ENCODE measurements around the gene APP. TPM values are rescaled to one million over a fixed set of nuclear protein-coding genes. Genes with fewer than 3 reads are reported as not detected.
A peak's percentile ranks its signal among the peaks of the same experiment; 100 is the strongest.

The APP gene
- total RNA-seq, 1 donor from 2014 or later, result 306 TPM

GRCh38 chr21:25897383-25897782 lies 273.2 kb downstream of the APP start:
- no peak overlapping the region for H2AFZ ChIP-seq (replicated peaks)
- H3K27me3 ChIP-seq, result no peaks in the 10 kb centered on the region
- H3K27ac ChIP-seq, result no peak overlapping the region
- no peaks in the 10 kb centered on the region for H3K27me3 Mint-ChIP-seq (ENCODE audit: insufficient read depth, low read depth)
- no peaks in the 10 kb centered on the region for H3K4me1 Mint-ChIP-seq
- H3K4me2 ChIP-seq, result no peak overlapping the region
- H3K9me3 Mint-ChIP-seq, result peaks cover 6% of the 10 kb centered on the region
- H3K4me3 ChIP-seq, result no peak overlapping the region
- no peaks in the 10 kb centered on the region for H3K79me2 ChIP-seq (ENCODE audit: low read depth)
- peaks cover 5% of the 10 kb centered on the region for H3K4me1 ChIP-seq
- H3K4me3 Mint-ChIP-seq, result no peak overlapping the region
- H4K20me1 ChIP-seq (ENCODE audit: low read depth), result no peaks in the 10 kb centered on the region
- peaks cover 60% of the 10 kb centered on the region for H3K36me3 Mint-ChIP-seq
- H3K9me3 ChIP-seq (ENCODE audit: low read depth), result no peaks in the 10 kb centered on the region
- TF ChIP-seq CTCF (IDR thresholded peaks at IDR 0.05) (no peak), EZH2phosphoT487 (IDR thresholded peaks at IDR 0.05) (no peak), EZH2 (IDR thresholded peaks at IDR 0.05) (no peak)
- H3K27ac Mint-ChIP-seq, result no peak overlapping the region
- H3K9ac ChIP-seq, result no peak overlapping the region
- DNase-seq (ENCODE audit: low spot score), result no peak
- peaks cover 20% of the 10 kb centered on the region for H3K36me3 ChIP-seq
- peaks cover 10% of the 10 kb centered on the region for H3F3A ChIP-seq (ENCODE audit: low read depth)

- Histone ChIP-seq H3K36me3 (peaks cover 20% of the 10 kb centered on the region), H3K27me3 (no peaks in the 10 kb centered on the region), H3F3A (ENCODE audit: low read depth) (peaks cover 10% of the 10 kb centered on the region), H3K9ac (no peak overlapping the region), H3K4me2 (no peak overlapping the region), H3K9me3 (ENCODE audit: low read depth) (no peaks in the 10 kb centered on the region), H3K27ac (peak overlapping the region; percentile 7), H3K4me1 (peaks cover 5% of the 10 kb centered on the region), H4K20me1 (ENCODE audit: low read depth) (no peaks in the 10 kb centered on the region), H2AFZ (replicated peaks) (no peak overlapping the region), H3K4me3 (no peak overlapping the region), H3K79me2 (ENCODE audit: low read depth) (no peaks in the 10 kb centered on the region)
- H3K4me3 Mint-ChIP-seq, result no peak overlapping the region
- DNase-seq (ENCODE audit: low spot score), result no peak
- H3K27me3 Mint-ChIP-seq (ENCODE audit: insufficient read depth, low read depth), result no peaks in the 10 kb centered on the region
- TF ChIP-seq EZH2phosphoT487 (IDR thresholded peaks at IDR 0.05) (no peak), CTCF (IDR thresholded peaks at IDR 0.05) (no peak), EZH2 (IDR thresholded peaks at IDR 0.05) (no peak)
- H3K4me1 Mint-ChIP-seq, result no peaks in the 10 kb centered on the region
- peaks cover 6% of the 10 kb centered on the region for H3K9me3 Mint-ChIP-seq
- H3K36me3 Mint-ChIP-seq, result peaks cover 58% of the 10 kb centered on the region
- H3K27ac Mint-ChIP-seq, result no peak overlapping the region
These were observed 274.0 kb downstream of the APP start for GRCh38 chr21:25896501-25897056.

GRCh38 chr21:25895565-25896205 lies 274.9 kb downstream of the APP start:
- no peak overlapping the region for H3K27ac Mint-ChIP-seq
- no peaks in the 10 kb centered on the region for H3K79me2 ChIP-seq (ENCODE audit: low read depth)
- no peaks in the 10 kb centered on the region for H3K9me3 ChIP-seq (ENCODE audit: low read depth)
- H3K4me3 ChIP-seq, result no peak overlapping the region
- H3K27me3 Mint-ChIP-seq (ENCODE audit: insufficient read depth, low read depth), result no peaks in the 10 kb centered on the region
- TF ChIP-seq CTCF (IDR thresholded peaks at IDR 0.05), result peak; percentile 59
- TF ChIP-seq EZH2phosphoT487 (IDR thresholded peaks at IDR 0.05), result no peak
- peaks cover 5% of the 10 kb centered on the region for H3K4me1 ChIP-seq
- peaks cover 29% of the 10 kb centered on the region for H3K36me3 ChIP-seq
- no peak overlapping the region for H3K27ac ChIP-seq
- no peak overlapping the region for H3K9ac ChIP-seq
- no peaks in the 10 kb centered on the region for H4K20me1 ChIP-seq (ENCODE audit: low read depth)
- no peak overlapping the region for H3K4me2 ChIP-seq
- H3K4me1 Mint-ChIP-seq, result no peaks in the 10 kb centered on the region
- H2AFZ ChIP-seq (replicated peaks), result no peak overlapping the region
- H3K36me3 Mint-ChIP-seq, result peaks cover 64% of the 10 kb centered on the region
- peak; percentile 41 for DNase-seq (ENCODE audit: low spot score)
- peaks cover 10% of the 10 kb centered on the region for H3F3A ChIP-seq (ENCODE audit: low read depth)
- no peaks in the 10 kb centered on the region for H3K27me3 ChIP-seq
- peaks cover 6% of the 10 kb centered on the region for H3K9me3 Mint-ChIP-seq
- no peak overlapping the region for H3K4me3 Mint-ChIP-seq

Measured in neural progenitor cell (in vitro differentiated cells).